HG02798 (cell line): ENCODE results near the gene MAEA.

Experiments used
- ATAC-seq: cut with Tn5 transposase; IDR thresholded peaks from one replicate; pipeline ENCODE4 v1.9.1; 2021; ENCODE audit warnings: mild to moderate bottlenecking; ENCODE audit not compliant: unreplicated experiment, poor library complexity

MAEA gene

DNA sequence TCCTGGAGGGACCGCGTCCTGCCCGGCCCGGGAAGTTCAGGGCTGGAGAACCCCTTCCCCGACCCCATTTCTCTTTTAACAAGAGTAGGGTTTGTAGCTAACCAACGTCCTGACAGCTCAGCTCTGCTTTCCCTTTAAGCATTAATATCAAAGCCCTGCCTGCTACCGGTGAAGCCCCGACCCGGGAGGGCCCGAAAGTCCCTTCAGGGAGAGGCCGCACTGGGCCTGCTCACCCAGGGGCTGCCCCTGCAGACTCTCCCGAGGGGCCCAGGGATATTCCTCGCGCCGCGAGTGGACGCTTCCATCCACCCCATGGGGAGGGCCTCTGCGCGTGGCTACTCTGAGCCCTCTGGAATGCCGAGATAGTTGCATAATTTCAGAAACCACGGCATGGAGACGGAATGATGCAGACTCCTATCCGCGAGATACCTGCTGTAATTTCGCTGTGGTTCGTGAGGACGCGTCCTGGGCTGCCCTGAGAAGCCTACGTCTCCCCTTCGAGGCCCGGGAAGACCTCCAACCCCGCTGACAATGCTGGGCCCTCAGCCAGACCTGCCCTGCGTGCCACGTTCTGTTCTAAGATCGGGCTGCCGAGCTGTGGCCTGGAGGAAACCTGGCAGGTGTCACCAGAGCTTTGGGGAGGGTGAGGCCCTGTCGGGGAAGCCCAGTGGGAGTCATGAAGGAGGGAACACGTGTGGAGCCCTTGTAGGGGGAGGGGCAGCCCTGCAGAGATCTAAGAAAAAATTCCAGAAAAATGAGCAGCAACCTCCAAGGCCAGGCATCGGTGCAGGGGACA, 39.8 kb upstream of the MAEA start:
- ATAC-seq = peak; percentile 0

DNA sequence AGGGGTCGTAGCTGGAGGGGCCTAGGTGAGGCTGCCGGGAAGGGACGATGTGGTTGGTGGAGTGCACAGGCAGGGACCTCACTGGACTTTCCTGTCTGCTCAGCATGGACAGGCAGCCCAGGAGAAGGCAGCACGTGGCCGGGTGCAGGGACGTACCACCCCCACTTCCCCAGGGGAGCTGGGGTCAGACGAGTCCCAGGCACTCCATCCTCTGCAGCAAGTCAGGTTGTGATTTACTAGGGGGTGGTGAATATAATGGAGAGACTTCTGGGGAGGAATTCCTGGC, 39.2 kb upstream of the MAEA start:
- ATAC-seq = no peak

DNA sequence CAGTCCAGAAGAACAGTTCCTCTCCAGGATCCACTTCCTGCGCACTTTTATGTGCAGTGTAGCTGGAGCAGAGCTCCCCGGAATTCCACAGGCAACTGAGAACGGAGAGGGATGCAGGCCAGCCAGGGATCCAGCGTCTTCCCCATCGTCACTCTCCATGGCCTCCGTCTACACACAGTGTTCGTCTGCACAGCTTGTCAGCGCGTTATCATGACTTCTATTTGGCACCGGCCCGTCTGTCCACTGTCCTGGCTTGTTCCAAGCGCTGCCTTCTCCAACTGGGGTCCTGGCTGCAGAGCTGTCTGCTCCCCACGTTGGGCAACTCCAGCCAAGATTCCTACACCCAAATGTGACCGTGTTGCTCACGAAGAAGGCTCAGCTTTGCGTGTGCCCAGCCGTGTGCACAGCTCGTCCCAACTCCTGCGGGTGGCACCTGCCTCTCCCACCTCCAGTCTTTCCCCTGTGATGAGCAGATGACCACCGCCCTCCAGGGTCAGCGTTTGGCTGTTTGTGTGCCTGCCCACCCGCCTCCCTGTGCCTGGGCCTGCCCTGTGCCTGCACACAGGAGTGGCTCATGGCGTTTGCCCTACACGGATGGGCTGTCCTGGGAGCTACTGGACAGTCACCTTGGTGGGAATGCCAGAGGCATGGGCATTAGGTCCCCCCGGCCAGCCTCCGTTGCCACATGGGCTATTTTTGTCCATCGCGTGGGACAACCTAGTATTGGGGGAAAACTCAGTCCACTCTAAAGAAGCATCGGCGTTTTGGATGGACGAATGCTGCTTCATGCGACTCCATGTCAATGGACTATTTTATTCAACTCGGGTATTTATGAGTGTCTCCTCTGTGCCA, 38.5 kb upstream of the MAEA start:
- ATAC-seq = no peak

- no peak for ATAC-seq
Measured at GRCh38 chr4:1251773-1252066, 38.0 kb upstream of the MAEA start.

GRCh38 chr4:1252928-1253492, 36.7 kb upstream of the MAEA start:
- ATAC-seq = no peak

GRCh38 chr4:1253831-1254230, 35.9 kb upstream of the MAEA start:
- ATAC-seq = no peak

GRCh38 chr4:1255151-1255550, 34.5 kb upstream of the MAEA start:
- ATAC-seq = no peak

DNA sequence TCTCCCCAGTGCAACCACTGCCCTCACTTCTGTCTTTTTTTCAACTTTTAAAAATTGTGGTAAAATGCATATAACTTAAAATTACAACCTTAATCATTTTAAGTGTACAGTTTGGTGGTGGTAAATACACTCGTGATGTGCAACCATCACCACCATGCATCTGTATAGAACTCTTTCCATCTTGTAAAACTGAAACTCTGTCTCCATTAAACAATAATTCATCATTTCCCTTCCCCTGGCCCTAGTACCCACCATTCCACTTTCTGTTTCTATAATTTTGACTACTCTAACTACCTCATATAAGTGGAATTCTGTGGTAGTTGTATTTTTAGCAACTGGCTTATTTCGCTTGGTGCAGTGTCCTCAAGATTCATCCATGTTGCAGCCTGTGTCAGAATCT, 34.0 kb upstream of the MAEA start:
- ATAC-seq = no peak

DNA sequence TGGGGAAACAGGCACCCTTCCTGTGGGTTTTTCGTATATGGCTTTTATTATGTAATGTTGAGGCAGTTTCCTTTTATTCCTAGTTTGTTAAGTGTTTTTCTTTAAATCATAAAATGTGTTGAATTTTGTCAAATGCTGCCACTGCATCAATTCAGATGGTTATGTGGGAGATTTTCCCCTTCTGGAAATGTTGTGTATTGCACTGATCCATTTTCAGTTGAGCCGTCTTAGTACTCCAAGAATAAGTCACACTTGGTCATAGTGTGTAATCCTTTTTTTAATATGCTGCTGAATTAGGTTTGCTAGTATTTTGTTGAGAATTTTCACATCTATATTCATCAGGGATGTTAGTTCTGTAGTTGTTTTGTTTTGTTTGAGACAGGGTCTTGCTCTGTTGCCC, 31.2 kb upstream of the MAEA start:
- no peak for ATAC-seq

DNA sequence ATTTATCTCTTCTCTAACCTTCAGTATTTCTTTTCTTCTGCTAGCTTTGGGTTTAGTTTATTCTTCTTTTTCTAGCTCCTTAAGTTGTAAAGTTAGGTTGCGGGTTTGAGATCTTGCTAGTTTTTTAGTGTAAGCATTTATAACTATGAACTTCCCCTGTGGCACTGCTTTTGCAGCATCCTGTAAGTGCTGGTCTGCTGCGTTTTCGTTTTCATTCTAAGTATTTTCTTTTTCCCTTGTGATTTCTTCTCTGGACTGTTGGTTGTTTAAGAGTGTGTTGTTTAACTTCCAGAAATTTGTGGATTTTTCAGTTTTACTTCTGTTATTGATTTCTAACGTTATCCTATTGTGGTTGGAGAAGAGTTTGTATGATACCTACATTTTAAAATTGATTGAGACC, 29.7 kb upstream of the MAEA start:
- no peak for ATAC-seq

- ATAC-seq = no peak
Measured at GRCh38 chr4:1260418-1261106, 29.1 kb upstream of the MAEA start.

DNA sequence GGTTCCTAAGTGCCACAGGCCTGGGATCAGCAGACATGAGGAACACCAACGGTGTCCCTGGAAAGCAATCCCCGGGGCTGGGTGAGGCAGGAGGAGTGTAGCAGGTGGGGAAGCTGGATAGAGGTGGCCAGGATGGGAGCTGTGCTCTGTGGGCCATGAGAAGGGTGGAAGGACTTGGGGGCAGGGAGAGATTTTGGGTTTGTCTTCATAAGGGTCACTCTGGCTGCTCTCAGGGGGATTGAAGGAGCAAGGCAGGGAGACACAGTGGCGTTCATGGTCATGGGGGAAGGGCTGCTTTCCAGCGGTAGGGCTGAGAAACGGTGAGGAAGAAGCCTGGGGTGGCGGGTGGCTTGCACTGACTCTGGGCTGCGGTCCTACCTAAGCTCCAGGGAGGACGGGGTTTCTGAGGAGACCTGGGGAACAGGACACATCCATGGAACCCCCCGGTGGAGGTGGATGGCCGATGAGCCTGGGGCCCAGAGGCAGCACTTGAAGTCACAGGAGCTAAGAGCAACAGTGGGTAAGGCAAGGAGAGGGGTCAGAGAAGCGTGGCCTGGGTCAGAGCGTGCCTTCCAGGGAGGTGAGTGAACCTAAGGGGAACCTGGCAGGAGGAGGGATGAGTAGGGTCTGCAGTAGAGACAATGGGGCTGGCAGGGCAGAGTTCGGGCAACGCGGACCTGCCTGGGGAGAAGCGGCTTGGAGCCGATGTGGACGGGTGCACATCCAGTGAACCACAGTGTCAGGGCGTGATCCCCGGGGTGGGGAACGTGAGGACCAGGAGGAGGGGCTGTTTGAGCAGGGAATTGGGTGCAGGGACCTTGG, 28.4 kb upstream of the MAEA start:
- no peak for ATAC-seq

DNA sequence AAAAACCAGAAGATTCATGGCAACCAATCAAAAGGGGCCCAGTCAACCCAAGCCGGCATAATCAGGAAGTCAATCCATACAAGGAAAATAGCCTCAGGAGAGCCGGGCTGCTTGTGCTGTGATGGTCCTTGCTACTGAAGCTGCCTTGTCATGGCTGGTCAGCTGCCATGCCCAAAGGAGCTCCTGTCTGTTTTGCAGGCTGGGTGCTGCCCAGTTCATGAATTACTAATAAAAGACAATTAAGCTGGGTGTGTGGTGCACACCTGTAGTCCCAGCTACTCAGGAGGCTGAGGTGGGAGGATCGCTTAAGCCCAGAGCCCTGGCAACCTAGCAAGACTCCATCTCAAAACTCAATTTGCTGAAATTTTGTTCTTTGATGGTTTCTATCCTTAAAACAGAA, 24.7 kb upstream of the MAEA start:
- no peak for ATAC-seq

DNA sequence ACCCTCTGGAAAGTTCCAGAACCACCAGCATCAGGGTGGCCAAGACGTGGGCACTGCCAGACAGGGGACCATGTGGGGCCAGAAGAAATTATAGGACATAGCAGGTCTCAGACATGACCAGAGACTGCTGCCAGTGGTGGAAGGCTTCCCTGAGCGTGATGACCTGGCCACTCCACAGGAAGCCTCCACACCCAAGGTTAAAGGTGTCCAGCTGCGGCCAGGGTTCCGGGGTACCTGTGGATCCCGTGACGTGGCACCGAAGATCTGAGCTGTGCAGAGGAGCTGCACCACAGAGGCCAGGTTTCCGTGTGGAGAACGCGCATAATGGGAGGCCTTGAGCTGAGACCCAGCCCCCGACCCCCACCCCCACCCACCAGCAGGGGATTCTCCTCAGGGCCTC, 24.3 kb upstream of the MAEA start:
- no peak for ATAC-seq

DNA sequence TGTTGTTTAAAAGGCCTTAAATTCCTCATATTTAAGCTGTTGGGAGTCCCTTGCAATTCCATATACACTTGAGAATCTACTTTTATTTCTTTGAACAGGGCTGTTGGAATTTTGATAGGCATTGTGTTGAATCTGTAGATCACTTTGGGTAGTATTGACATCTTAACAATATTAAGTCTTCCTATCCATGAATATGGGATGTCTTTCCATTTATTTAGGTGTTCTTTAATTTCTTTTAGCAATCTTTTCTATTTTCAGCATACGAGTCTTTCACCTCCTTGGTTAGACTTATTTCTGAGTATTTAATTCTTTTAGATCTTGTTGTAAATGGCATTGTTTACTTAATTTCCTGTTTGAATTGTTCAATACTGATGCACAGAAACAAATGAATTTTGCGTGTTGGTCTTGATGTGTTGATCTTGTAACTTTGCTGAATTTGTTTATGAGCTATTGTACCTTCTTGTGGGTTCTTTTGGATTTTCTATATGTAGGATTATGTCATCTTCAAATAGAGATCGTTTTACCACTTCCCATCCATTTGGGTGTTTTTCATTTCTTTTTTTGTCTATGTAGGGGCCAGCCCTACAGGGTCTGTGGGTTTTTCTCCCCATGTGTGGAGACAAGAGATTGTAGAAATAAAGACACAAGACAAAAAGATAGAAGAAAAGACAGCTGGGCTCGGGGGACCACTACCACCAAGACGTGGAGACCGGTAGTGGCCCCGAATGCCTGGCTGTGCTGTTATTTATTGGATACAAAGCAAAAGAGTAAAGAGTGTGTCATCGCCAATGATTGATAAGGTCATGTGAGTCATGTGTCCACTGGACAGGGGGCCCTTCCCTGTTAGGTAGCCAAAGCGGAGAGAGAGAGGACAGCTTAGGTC, 22.6 kb upstream of the MAEA start:
- no peak for ATAC-seq

DNA sequence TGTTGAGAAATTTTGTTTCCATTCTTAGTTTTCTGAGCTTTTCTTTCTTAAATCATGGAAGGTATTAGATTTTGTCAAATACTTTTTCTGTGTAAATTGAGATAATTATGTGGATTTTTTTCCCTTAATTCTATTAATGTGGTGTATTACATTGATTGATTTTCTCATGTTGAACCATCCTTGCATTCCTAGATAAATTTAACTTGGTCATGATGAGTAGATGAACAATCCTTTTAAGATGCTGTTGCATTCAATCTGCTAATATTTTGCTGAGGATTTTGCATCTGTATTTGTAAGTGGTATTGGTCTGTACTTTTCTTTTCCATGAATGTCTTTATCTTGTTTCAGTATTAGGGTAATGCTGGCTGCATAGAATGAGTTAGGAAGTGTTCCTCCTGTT, 20.5 kb upstream of the MAEA start:
- ATAC-seq = no peak

DNA sequence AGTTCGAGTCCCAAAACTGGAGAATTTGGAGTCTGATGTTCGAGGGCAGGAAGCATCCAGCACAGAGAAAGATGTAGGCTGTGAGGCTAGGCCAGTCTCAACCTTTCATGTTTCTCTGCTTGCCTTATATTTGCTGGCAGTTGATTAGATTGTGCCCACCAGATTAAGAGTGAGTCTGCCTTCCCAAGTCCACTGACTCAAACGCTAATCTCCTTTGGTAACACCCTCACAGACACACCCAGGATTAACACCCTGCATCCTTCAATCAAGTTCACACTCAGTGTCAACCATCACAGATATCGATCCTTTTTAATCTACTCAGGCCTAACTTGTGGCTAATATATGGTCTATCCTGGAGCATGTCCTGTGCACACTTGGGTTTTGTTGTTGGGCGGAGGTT, 18.0 kb upstream of the MAEA start:
- ATAC-seq = no peak

DNA sequence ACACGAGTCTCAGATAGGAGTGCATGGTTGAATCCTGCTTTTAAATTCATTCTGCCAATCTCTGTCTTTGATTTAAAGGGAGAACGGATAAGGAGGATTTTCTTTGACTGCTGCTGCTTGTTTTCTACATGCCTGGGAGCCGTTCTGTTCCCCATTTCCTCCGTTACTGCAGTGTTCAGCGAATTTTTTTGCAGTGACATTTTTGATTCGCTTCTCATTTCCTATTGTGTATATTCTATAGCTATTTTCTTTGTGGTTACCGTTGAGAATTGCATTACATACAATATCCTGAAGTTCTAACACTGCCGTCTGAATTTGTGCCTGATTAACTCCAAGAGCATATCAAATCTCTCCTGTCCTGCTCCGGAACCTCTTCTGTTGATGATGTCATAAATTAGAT, 14.8 kb upstream of the MAEA start:
- ATAC-seq = no peak

- ATAC-seq = no peak
Measured at GRCh38 chr4:1276984-1277383, 12.7 kb upstream of the MAEA start.
